ENCODE data around the gene SKOR1.

Gene SKOR1

DNA sequence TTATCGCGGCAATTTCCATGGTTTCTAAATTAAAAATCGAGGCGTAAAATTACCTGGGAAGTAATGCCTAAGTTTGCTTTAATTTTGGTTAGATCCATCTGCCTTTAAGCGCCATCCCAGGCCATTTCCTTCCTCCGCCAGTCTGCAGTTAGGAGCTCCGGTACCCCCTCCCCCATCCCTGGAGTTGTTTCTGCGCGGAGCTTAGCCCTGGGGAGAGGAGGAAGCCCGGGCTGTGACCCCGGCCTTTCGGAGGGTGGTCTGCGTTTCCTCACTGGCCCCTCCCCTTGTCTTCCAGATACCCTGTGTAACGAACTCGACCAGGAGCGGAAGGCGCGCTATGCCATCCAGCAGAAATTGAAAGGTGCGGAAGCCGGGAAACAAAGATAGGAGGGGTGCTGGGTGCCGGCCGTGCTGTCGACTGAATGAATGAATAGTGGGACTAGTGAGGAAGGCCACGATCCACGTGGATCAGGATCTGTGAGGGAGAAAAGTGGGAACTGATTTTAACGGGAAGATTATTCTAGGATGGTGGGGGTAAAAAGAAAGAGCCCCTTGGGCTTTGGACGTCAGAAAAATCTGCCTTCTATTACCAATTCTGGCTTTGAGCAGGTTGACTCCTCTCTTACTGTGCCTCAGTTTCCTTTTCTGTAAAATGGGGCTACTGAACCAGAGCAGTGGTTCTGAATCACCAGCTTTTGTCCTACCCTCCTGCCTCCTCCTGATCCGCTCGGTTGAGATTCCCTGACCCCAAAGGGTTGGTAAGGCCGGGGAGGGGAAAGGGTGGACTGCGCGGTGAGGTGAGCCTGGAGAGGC lies 7.8 kb downstream of the SKOR1 start:
- no peak for DNase-seq

DNA sequence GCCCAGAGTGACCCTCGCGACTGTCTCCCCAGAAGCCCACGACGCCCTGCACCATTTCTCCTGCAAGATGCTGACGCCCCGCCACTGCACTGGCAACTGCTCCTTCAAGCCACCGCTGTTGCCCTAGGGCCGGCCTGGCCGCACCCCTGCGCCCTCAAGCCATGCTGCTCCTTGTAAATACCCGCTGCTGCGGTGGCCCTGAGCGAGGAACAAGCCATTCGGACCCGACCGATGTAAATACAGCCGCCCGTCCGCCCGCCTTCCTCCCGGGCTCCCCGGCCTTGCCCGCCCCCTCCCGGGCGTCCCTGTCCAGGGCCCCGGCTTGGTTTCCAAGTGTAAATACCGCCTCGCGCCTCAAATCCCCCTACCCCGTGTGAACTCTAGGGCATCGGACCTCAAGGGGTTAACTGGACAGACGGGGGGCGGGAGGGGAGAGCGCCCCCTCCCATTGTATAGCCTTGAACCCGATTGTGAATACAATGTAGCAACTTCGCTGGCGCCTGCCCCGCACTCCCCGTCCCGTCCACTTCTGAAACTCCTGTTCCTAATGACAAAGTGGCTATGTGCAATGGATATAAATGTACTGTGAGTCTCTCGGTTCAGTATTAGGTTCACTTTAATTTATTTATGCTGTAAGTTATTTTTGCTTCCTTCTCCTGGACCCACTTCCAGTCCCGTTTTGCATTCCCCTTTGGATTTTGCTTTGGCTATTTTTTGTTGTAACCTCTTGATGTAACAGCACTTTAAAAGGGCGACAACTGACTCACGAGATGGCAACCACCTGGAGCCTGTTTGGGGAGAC lies 8.6 kb downstream of the SKOR1 start:
- no peak for DNase-seq

DNA sequence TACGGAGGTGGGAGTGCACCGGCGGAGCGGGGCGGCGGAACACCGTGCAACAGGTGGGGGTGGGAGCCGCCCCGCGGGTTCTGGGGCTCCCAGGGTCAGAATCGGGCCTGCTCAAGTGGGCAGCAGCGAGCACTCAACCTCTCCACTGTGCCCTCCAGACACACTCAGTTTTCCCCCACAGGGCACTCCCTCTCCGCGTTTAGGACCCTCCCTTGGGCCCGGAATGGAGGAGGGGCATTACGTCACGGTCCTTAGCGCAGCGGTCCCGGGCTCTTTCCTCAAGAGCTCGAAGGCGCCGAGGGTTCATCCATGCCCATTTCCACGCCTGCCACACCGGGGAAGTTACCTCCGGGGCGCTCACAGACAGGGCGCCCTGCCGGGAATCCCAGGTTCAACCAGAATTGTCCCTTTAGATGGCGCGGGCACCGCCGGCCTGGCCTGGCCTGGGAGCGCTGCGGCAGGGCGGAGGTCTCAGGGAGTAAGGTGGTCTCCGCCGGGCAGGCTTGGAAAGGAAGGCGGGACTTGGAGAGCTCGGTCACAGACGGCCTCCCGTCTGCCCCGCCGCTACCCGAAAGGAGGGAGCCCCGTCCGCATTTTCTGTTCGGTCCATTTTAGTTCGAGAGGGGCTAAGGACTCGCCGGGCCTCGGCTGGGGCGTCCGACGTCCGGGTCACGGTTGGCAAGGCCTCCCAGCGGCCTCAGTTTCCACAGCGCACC lies 9.4 kb downstream of the SKOR1 start:
- no peak for DNase-seq

- DNase-seq, result no peak
These were observed 10.2 kb downstream of the SKOR1 start for GRCh38 chr15:67835297-67836133.

GRCh38 chr15:67836134-67836455 lies 10.8 kb downstream of the SKOR1 start:
- no peak for DNase-seq

GRCh38 chr15:67836477-67836876 lies 11.2 kb downstream of the SKOR1 start:
- peak in 1 of 2 experiments; percentile 58 for DNase-seq

DNA sequence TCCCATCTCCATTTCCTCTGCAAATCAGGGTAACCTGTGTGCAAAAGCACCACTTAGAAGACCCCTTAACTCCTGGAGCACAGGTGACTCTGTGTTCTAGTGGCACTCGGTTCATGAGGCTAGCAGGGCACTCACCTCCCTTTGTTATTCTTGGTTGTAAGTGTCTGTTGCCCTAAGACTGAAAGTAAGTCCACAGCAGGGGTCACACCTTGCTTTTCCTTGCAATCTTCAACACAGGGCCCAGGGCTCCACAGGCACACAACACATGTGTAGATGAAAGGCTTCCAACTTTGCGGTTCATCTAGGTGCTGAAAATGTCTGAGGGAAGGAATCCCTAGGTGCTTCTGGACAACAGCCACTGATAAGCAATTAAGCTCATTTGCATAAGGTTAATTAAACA lies 11.6 kb downstream of the SKOR1 start:
- DNase-seq, result no peak

DNA sequence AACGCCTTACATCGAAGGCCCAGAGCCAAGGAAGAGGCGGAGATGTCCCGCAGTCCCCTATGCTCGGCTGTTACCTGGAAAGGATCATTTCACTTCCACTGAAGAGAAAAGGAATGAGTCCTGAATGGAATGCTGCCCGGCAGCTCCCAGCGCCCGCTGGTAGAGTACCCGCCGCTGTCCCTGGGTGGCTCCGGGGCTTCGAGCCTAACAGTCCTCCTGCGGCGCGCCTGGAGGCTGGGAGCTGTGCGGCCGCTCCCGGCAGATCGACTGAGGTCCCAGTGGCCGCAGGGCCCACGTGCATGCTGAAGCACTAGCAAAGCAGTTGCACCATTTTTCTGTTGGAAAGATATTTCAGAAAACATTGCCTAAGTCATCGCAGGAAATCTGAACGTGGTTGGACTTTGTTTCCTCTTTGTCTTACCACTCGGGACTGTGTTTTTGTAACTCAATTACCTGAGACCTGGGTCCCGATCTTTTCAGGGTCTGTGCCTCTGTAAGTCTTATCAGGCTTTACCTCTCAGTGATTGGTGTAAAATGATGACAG lies 13.6 kb downstream of the SKOR1 start:
- peak in 1 of 2 experiments; percentile 52 for DNase-seq

DNA sequence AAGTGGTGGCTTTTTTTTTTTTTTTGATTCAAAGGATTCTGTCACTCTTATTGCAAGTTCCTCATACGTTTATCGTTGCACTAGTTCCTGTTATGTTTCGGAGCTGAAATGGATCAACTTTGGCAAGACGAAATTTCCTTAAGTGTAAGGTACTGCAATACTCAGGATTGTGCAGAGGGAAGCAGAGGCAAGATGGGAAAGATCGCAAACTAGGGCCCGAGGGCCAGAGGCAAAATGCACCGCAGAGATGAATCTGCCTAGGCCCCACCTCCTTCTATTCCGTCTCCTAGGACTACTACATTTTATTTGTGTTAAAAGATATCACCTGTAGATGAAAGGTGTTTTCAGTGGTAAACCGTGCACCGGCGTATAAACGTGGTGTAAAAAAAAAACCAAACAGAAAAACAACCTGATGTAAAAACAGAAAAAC lies 14.2 kb downstream of the SKOR1 start:
- peak; percentile 59 to 60 for DNase-seq

DNA sequence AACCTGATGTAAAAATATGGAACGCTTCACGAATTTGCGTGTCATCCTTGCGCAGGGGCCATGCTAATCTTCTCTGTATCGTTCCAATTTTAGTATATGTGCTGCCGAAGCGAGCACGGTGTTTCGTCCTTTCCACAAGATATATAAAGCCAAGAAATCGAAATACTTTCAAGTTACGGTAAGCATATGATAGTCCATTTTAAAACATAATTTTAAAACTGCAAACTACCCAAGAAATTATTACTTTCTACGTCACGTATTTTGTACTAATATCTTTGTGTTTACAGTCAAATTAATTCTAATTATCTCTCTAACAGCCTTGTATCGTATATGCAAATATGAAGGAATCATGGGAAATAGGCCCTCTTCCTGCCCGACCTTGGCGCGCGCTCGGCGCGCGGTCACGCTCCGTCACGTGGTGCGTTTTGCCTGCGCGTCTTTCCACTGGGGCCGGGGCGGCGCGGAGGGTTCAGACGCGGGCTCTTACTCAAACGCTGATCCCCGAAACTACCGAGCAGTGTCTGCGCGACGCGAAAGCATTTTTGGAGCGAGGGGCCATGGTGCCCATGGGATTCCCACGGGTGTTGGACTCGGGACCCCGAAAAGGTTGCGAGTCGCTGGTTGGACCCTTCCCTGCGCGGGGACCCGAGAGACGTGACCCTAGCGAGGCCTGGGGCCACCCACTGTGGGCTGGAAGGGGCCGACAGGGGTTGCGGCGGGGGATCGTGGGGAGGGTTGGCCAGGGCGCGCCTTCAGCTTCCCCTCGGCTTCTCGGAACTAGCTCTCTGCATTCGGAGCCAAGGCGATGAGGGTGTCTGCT lies 14.8 kb downstream of the SKOR1 start, which contains the start of gene RNU6-1:
RNU6-1 (minus strand) TSS at position 117 of the 820 bp plus-strand sequence.
- peak; percentile 83 to 92 for DNase-seq

DNA sequence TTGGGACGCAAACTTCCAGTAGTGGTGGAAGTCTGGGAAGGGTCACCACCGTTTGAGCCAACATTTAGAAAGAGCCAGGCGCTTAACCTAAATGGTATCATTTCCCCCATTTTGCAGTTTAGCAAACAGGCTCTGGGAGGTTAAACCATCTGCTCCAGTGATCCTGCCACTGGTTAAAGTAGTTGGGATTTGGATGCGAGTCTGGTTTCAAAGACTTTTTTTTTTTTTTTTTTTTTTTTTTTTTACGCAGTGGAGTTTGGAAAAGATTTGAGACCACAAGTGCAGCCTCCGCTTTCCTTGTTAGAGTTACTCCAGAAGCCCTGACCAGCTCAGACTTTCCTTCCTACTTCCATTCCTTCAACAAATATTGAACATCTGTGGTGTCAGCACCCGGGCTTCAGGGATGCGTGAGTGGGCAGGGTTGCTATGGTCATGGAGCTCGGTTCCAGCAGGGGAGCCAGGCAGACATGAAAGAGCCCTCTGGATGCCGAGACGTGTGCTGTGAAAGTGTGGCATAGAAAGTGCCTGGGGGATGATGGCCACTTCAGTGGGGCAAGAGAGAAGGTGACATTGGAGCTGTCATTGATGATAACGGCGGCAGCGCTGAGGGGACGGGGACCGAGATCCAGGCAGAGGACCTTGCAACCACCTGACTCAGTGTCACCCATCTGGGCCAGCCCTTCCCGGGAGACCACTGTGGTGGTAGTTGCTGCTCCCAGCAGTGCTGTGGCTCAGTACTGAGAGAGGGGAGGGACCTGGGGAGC lies 15.6 kb downstream of the SKOR1 start:
- peak in 1 of 2 experiments; percentile 55 for DNase-seq

- DNase-seq, result no peak
These were observed 16.1 kb downstream of the SKOR1 start for GRCh38 chr15:67841513-67841762.

GRCh38 chr15:67843092-67843501 lies 17.8 kb downstream of the SKOR1 start:
- no peak for DNase-seq

- no peak for DNase-seq
These were observed 18.5 kb downstream of the SKOR1 start for GRCh38 chr15:67843571-67844387.

DNA sequence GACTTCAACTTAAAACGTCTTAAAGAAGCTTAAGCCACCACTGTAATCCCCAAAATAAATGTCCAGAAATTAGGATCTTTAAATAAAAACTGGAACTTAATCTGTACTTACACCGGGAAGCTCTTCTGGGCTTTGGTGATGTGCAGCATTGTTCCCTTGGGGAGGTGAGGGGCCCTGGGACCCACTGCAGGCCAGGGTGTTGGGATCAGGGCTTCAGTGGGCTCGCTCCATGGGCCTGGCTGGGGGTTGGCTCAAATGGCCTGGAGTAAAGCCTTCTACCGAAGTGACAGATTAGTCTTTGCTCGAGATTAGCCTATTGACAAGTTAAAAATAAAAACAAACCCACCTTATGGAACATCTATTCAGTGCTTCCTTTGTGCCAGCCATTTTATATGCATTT lies 20.7 kb downstream of the SKOR1 start:
- no peak for DNase-seq

DNA sequence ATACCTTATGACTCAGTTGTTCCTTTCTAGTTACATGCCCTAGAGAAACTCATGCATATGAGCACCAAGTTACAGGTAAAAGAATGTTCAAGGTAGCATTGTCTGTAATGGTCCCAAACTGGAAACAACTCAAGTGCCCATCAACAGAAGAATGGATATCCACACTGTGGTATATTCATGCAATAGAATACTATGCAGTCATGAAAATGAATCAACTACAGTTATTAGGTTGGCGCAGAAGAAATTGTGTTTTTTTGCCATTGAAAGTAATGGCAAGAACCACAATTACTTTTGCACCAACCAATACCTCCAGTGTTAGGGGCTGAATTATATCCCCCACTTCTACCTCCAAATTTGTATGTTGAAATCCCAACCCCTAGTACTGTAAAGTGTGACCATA lies 24.2 kb downstream of the SKOR1 start:
- DNase-seq, result no peak

- no peak for DNase-seq
These were observed 25.0 kb downstream of the SKOR1 start for GRCh38 chr15:67850336-67850735.

DNA sequence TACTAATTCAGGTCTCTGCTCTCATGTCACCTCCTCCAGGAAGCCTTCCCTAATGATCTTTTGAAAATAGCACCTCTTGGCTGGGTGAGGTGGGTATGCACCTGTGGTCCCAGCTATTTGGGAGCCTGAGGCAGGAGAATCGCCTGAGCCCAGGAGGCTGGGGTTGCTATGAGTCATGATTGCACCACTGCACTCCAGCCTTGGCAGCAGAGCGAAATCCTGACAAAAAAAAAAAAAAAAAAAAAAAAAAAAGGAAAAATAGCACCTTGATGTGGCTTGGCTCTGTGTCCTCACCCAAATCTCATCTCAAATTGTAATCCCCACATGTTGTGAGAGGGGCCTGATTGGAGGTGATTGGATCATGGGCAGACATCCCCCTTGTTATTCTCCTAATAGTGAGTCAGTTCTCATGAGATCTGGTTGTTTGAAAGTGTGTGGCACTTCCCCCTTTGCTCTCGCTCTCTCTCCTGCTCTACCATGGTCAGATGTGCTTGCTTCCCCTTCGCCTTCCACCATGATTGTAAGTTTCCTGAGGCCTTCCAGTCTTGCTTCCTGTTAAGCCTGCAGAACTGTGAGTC lies 25.8 kb downstream of the SKOR1 start:
- no peak for DNase-seq

- no peak for DNase-seq
These were observed 27.1 kb downstream of the SKOR1 start for GRCh38 chr15:67852418-67852817.

- no peak for DNase-seq
These were observed 28.1 kb downstream of the SKOR1 start for GRCh38 chr15:67853454-67853853.
